Liver (tissue), 9 donors: ENCODE measurements around the gene CTU2. TPM values are rescaled to one million over a fixed set of nuclear protein-coding genes. Genes with fewer than 3 reads are reported as not detected.
A peak's percentile ranks its signal among the peaks of the same experiment; 100 is the strongest.

Experiments used
- DNase-seq: peaks from one replicate; pipeline ENCODE4 v3.0.0-alpha.2; 2017; ENCODE audit warnings: low spot score
- H3K27ac ChIP-seq, 2 donors: one replicate each; pipeline ENCODE4 v1.7.0; 2013; ENCODE audit warnings: inconsistent platforms in 2 of 2, low read length in 2 of 2, control low read depth in 1 of 2, low read depth in 1 of 2, mild to moderate bottlenecking in 1 of 2
- H3K27me3 ChIP-seq, 4 donors: one replicate each; pipeline versions ENCODE4 v1.6.1 to v1.7.0; 2013; ENCODE audit warnings: low read length in 3 of 4, inconsistent platforms in 1 of 4, mild to moderate bottlenecking in 1 of 4, moderate library complexity in 1 of 4; ENCODE audit not compliant: control insufficient read depth in 4 of 4, insufficient read depth in 4 of 4
- H3K36me3 ChIP-seq, 4 donors: one replicate each; pipeline versions ENCODE4 v1.6.1 to v1.7.0; 2013; ENCODE audit warnings: low read length in 3 of 4, mild to moderate bottlenecking in 3 of 4, low read depth in 1 of 4, moderate library complexity in 1 of 4; ENCODE audit not compliant: control insufficient read depth in 4 of 4, insufficient read depth in 3 of 4
- H3K4me1 ChIP-seq, 4 donors: one replicate each; pipeline versions ENCODE4 v1.6.1 to v1.7.0; 2013; ENCODE audit warnings: low read length in 3 of 4, mild to moderate bottlenecking in 3 of 4, moderate library complexity in 1 of 4; ENCODE audit not compliant: control insufficient read depth in 4 of 4, insufficient read depth in 4 of 4
- H3K4me3 ChIP-seq, 3 donors: one replicate each; pipeline versions ENCODE4 v1.6.1 to v1.7.0; 2013; ENCODE audit warnings: low read length in 3 of 3, control low read depth in 1 of 3, low read depth in 1 of 3, mild to moderate bottlenecking in 1 of 3
- H3K9ac ChIP-seq, 2 donors: one replicate each; pipeline ENCODE4 v1.7.0; 2013; ENCODE audit warnings: low read length in 2 of 2, mild to moderate bottlenecking in 2 of 2, moderate library complexity in 2 of 2, control low read depth in 1 of 2, low read depth in 1 of 2
- H3K9me3 ChIP-seq, 4 donors: one replicate each; pipeline versions ENCODE4 v1.6.1 to v1.7.0; 2013; ENCODE audit warnings: low read length in 3 of 4; ENCODE audit not compliant: control insufficient read depth in 4 of 4
- CTCF ChIP-seq: fragments of 150-350 bp; IDR thresholded peaks from 2 replicates; pipeline ENCODE4 v1.5.1; 2017; ENCODE audit warnings: improper control_type of control experiment, low read depth, low read length; ENCODE audit not compliant: missing input control
- EGR1 ChIP-seq, 2 donors: IDR thresholded peaks; 2 replicates each; pipeline ENCODE4 v1.6.1; 2016 to 2018; ENCODE audit warnings: antibody characterized with exemption in 2 of 2, low read depth in 2 of 2
- FOXA1 ChIP-seq: IDR thresholded peaks from 2 replicates; pipeline ENCODE4 v1.6.1; 2016; ENCODE audit warnings: antibody characterized with exemption
- FOXA2 ChIP-seq: IDR thresholded peaks from 2 replicates; pipeline ENCODE4 v1.6.1; 2016; ENCODE audit warnings: antibody characterized with exemption
- GABPA ChIP-seq, 2 donors: IDR thresholded peaks in 1 of 2; conservative IDR thresholded peaks in 1 of 2; 2 replicates each; pipeline ENCODE4 v1.6.1; 2016; ENCODE audit warnings: antibody characterized with exemption in 2 of 2, mild to moderate bottlenecking in 1 of 2, moderate library complexity in 1 of 2
- HNF4A ChIP-seq, 2 donors: conservative IDR thresholded peaks; 2 replicates each; pipeline ENCODE4 v1.6.1; 2016; ENCODE audit warnings: antibody characterized with exemption in 2 of 2, mild to moderate bottlenecking in 2 of 2
- HNF4G ChIP-seq: IDR thresholded peaks from 2 replicates; pipeline ENCODE4 v1.6.1; 2016; ENCODE audit warnings: antibody characterized with exemption
- MAX ChIP-seq: IDR thresholded peaks from 2 replicates; pipeline ENCODE4 v1.6.1; 2016; ENCODE audit warnings: antibody characterized with exemption
- NR2F2 ChIP-seq: IDR thresholded peaks from 2 replicates; pipeline ENCODE4 v1.6.1; 2016; ENCODE audit warnings: antibody characterized with exemption
- RAD21 ChIP-seq, 2 donors: IDR thresholded peaks; 2 replicates each; pipeline ENCODE4 v1.6.1; 2016; ENCODE audit warnings: antibody characterized with exemption in 2 of 2, mild to moderate bottlenecking in 2 of 2
- REST ChIP-seq: IDR thresholded peaks from 2 replicates; pipeline ENCODE4 v1.6.1; 2016; ENCODE audit warnings: antibody characterized with exemption, mild to moderate bottlenecking
- RXRA ChIP-seq, 2 donors: IDR thresholded peaks; 2 replicates each; pipeline ENCODE4 v1.6.1; 2017 to 2018; ENCODE audit warnings: antibody characterized with exemption in 2 of 2, mild to moderate bottlenecking in 1 of 2
- TAF1 ChIP-seq: conservative IDR thresholded peaks from 2 replicates; pipeline ENCODE4 v1.6.1; 2016; ENCODE audit warnings: antibody characterized with exemption, mild to moderate bottlenecking
- YY1 ChIP-seq: IDR thresholded peaks from 2 replicates; pipeline ENCODE4 v1.6.1; 2016; ENCODE audit warnings: antibody characterized with exemption, mild to moderate bottlenecking
- ZBTB33 ChIP-seq: IDR thresholded peaks from 2 replicates; pipeline ENCODE4 v1.6.1; 2016; ENCODE audit warnings: antibody characterized with exemption
- WGBS: extraction: QIAGEN DNeasy Blood & Tissue Kit; methylation state at CpG from one replicate; pipeline ENCODE4 v1.1.7; 2013; 5-methylcytosine and 5-hydroxymethylcytosine counted together
- polyA plus RNA-seq, 2 donors: library from polyadenylated mRNA; stranded (reverse) in 1 of 2; unstranded in 1 of 2; fragments of 200-250 nt in 1 of 2; fragments of >200 nt in 1 of 2; fragmentation: Nextera tagmentation in 1 of 2; extraction: Ambion mirVana in 1 of 2; gene quantifications; one replicate each; pipeline versions ENCODE4 v1.2.1 to v1.2.3, GENCODE V29; 2013 to 2015
- total RNA-seq, 2 donors: library from RNA; depleted of rRNA; stranded (reverse); fragments of >200 nt; gene quantifications; one replicate each; pipeline ENCODE4 v1.2.3, GENCODE V29; 2014
- donor health status: healthy.
- donor health status: healthy.
- donor health status: healthy.
- donor health status: healthy.
- donor health status: healthy.

Gene CTU2
- 1 to 10 TPM; 7.0 to 8.5 TPM for total RNA-seq
- polyA plus RNA-seq: 1 to 10 TPM; 7.2 to 7.7 TPM

- peak within 1 kb of the TSS; percentile 81 to 84 for H3K27ac ChIP-seq
- under 1% methylated on average over 86 of the region's 86 CpGs for WGBS
- TF ChIP-seq GABPA (IDR thresholded peaks at IDR 0.05 in 1 of 2, conservative IDR thresholded peaks at IDR 0.05 in 1 of 2): peak in 1 of 2 donors; percentile 23
- no peak for TF ChIP-seq NR2F2
- H3K4me1 ChIP-seq: peaks cover 6 to 37% (median 25%) of the 10 kb centered on the region in 4 donors
- peak within 1 kb of the TSS; percentile 83 to 95 for H3K9ac ChIP-seq
- no peaks in the 10 kb centered on the region for H3K27me3 ChIP-seq
- H3K4me3 ChIP-seq: peak within 1 kb of the TSS; percentile 77 to 90 (median 83)
- H3K36me3 ChIP-seq: no peaks in the 10 kb centered on the region
- H3K9me3 ChIP-seq: no peaks in the 10 kb centered on the region
- peak; percentile 94 for DNase-seq
Measured at GRCh38 chr16:88706229-88706964, at the start of gene CTU2, which contains the start of gene RNF166. Gene CTU2 (plus strand): TSS chr16:88706503. CDS start chr16:88706531, 28 bp downstream. Gene RNF166 (minus strand): TSS chr16:88706408. CDS start chr16:88706325, 83 bp downstream.

GRCh38 chr16:88657371-88657770 lies 48.9 kb upstream of the CTU2 start:
- Histone ChIP-seq H3K36me3 (peaks cover 9 to 39% (median 21%) of the 10 kb centered on the region in 4 donors), H3K9me3 (no peaks in the 10 kb centered on the region), H3K4me1 (peaks cover 0 to 13% (median 6%) of the 10 kb centered on the region in 4 donors), H3K9ac (no peak overlapping the region), H3K27me3 (no peaks in the 10 kb centered on the region), H3K4me3 (no peak overlapping the region), H3K27ac (no peak overlapping the region)
- WGBS: 94% methylated on average over 19 of the region's 19 CpGs
- no peak for DNase-seq
- TF ChIP-seq RAD21 (IDR thresholded peaks at IDR 0.05) (no peak), NR2F2 (no peak), RXRA (IDR thresholded peaks at IDR 0.05) (no peak), CTCF (no peak), TAF1 (no peak), YY1 (no peak), EGR1 (IDR thresholded peaks at IDR 0.05; ENCODE audit: low read depth in 2 of 2) (no peak), ZBTB33 (no peak), REST (no peak), HNF4A (conservative IDR thresholded peaks at IDR 0.05) (no peak), MAX (no peak), FOXA2 (no peak), FOXA1 (no peak), HNF4G (no peak)
